DND-41 (cell line): ENCODE measurements around the gene KCNIP2.

Experiments used
- ATAC-seq: fragments of 200-7000 bp; cut with Tn5 transposase; 3 replicates; pipeline ENCODE4 v1.9.1; 2021; ENCODE audit warnings: low read depth; ENCODE audit not compliant: insufficient read depth
- DNase-seq: peaks from one replicate; pipeline ENCODE4 v3.0.0-alpha.2; 2020
- H2AFZ ChIP-seq: 2 replicates; pipeline ENCODE4 v1.6.0; 2012; ENCODE audit warnings: low read depth, low read length
- H3K27ac ChIP-seq: 2 replicates; pipeline ENCODE4 v1.5.1; 2012; ENCODE audit warnings: low read length, inconsistent platforms
- H3K27me3 ChIP-seq: fragments of 200-600 bp; sonication (generic); 2 replicates; pipeline ENCODE4 v1.6.0; 2012; ENCODE audit warnings: low read length, mild to moderate bottlenecking, inconsistent platforms; ENCODE audit not compliant: insufficient read depth, poor library complexity
- H3K36me3 ChIP-seq: 2 replicates; pipeline ENCODE4 v1.5.1; 2012; ENCODE audit warnings: low read length, inconsistent platforms; ENCODE audit not compliant: insufficient read depth
- H3K4me1 ChIP-seq: 2 replicates; pipeline ENCODE4 v1.5.1; 2012; ENCODE audit warnings: mild to moderate bottlenecking, low read length; ENCODE audit not compliant: insufficient read depth
- H3K4me2 ChIP-seq: 2 replicates; pipeline ENCODE4 v1.6.0; 2012; ENCODE audit warnings: mild to moderate bottlenecking, moderate library complexity, low read length, inconsistent platforms; ENCODE audit not compliant: insufficient read depth
- H3K4me3 ChIP-seq, 2 experiments: fragments of 200-600 bp in 1 of 2; shearing (Covaris generic) in 1 of 2; 2 replicates each; pipeline ENCODE4 v1.5.1; 2012 to 2016; ENCODE audit warnings: inconsistent platforms in 2 of 2, low read length in 2 of 2, mild to moderate bottlenecking in 2 of 2, low read depth in 1 of 2, moderate library complexity in 1 of 2
- H3K79me2 ChIP-seq: 2 replicates; pipeline ENCODE4 v1.6.0; 2012; ENCODE audit warnings: low read length, inconsistent platforms; ENCODE audit not compliant: insufficient read depth
- H3K9ac ChIP-seq: 2 replicates; pipeline ENCODE4 v1.6.0; 2012; ENCODE audit warnings: low read depth, mild to moderate bottlenecking, inconsistent platforms, low read length, moderate library complexity
- H3K9me3 ChIP-seq: 2 replicates; pipeline ENCODE4 v1.5.1; 2012; ENCODE audit warnings: low read length, moderate library complexity, mild to moderate bottlenecking, inconsistent platforms; ENCODE audit not compliant: insufficient read depth, severe bottlenecking
- H4K20me1 ChIP-seq: 2 replicates; pipeline ENCODE4 v1.6.0; 2012; ENCODE audit warnings: low read length; ENCODE audit not compliant: insufficient read depth
- EZH2 ChIP-seq: IDR thresholded peaks from 3 replicates; pipeline ENCODE4 v1.6.1; 2012; ENCODE audit warnings: borderline replicate concordance, low read depth, mild to moderate bottlenecking, moderate library complexity, low read length, inconsistent platforms; ENCODE audit not compliant: severe bottlenecking
- TF ChIP-seq, protein P1 (sequence below): IDR thresholded peaks from 2 replicates; pipeline ENCODE4 v1.5.1; 2012; ENCODE audit warnings: borderline replicate concordance, low read length, moderate library complexity, mild to moderate bottlenecking; ENCODE audit not compliant: poor library complexity, severe bottlenecking; ENCODE audit errors: extremely low read depth

The KCNIP2 gene

DNA sequence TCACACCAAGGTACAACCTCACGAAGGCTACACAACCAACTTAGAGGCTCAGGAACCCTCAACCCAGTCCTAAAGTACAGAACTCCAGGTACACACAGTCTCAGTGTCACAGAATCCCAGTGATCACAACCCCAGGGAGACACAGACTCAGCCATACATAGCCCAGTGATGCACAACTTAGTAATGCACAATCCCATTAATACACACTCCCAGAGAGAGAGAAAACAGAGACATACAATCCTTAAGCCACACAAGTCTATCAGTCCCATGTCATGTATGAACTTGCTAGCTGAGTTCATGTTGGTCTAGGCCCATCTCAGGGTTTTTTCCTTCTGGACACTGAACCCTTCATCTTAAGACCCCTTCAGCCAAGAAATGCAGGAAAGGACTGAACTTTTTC is 4.6 kb downstream of the KCNIP2 start:
- Histone ChIP-seq H3K79me2 (no peaks in the 10 kb centered on the region), H3K9ac (no peak overlapping the region), H3K27me3 (no peaks in the 10 kb centered on the region), H3K4me3 (no peak overlapping the region), H3K27ac (no peak overlapping the region), H2AFZ (no peak overlapping the region), H3K4me2 (no peak overlapping the region), H3K36me3 (no peaks in the 10 kb centered on the region), H3K9me3 (no peaks in the 10 kb centered on the region), H3K4me1 (peaks cover 36% of the 10 kb centered on the region), H4K20me1 (peaks cover 25% of the 10 kb centered on the region)
- no peak for DNase-seq
- ATAC-seq, result no peak
- TF ChIP-seq, protein P1, sequence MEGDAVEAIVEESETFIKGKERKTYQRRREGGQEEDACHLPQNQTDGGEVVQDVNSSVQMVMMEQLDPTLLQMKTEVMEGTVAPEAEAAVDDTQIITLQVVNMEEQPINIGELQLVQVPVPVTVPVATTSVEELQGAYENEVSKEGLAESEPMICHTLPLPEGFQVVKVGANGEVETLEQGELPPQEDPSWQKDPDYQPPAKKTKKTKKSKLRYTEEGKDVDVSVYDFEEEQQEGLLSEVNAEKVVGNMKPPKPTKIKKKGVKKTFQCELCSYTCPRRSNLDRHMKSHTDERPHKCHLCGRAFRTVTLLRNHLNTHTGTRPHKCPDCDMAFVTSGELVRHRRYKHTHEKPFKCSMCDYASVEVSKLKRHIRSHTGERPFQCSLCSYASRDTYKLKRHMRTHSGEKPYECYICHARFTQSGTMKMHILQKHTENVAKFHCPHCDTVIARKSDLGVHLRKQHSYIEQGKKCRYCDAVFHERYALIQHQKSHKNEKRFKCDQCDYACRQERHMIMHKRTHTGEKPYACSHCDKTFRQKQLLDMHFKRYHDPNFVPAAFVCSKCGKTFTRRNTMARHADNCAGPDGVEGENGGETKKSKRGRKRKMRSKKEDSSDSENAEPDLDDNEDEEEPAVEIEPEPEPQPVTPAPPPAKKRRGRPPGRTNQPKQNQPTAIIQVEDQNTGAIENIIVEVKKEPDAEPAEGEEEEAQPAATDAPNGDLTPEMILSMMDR, result no peak
- TF ChIP-seq EZH2, result no peak

DNA sequence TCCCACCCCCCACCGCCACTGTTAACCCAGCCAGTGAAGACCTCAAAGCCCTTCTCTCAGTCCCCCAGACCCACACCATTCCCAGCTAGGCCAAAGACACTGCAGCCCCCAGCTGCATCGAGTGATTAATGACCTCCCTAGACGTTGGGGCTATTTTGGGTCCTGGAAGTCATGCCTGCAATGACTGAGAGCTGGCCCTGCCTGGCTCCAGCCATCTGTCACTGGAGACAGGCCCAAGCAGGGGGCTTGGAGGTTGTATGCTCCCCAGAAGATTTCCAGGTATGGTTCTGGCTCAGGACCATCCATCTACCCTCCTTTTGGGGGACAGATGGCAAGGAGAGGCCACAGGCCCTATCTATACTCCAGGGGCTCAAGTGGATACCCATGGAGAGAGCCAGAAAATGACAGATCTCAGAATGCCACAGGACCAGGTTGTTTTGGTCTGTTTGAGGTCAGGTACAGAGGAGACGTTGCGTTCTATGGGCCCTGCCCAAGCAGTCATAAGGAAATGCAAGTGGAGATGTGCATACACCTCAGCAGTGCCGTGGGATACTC is 5.1 kb downstream of the KCNIP2 start:
- ATAC-seq, result no peak
- Histone ChIP-seq H3K4me2 (no peak overlapping the region), H2AFZ (no peak overlapping the region), H3K4me3 (no peak overlapping the region), H3K27ac (no peak overlapping the region), H3K36me3 (no peaks in the 10 kb centered on the region), H3K79me2 (no peaks in the 10 kb centered on the region), H3K27me3 (no peaks in the 10 kb centered on the region), H3K4me1 (peaks cover 34% of the 10 kb centered on the region), H4K20me1 (peaks cover 25% of the 10 kb centered on the region), H3K9me3 (no peaks in the 10 kb centered on the region), H3K9ac (no peak overlapping the region)
- DNase-seq, result no peak
- no peak for TF ChIP-seq EZH2
- TF ChIP-seq, protein P1, result no peak

DNA sequence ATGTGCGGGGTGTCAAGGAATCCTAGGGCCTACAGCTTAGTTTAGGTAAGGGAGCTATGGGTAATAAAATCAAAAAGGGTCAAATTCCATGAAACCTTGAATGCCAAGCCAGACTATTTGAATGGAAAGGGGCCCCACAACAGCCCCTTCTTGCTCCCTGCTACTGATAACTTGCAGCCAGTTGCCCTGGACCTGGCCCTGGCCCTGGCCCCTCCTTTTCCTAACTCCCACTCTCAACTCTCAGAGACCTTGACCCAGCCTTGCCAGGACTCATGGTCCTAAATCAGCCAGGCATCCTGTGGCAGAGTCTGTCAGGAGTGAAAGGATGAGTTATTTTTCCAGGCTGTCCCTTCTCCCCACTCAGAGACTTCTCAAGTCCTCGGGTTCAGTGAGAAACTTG is 5.9 kb downstream of the KCNIP2 start:
- TF ChIP-seq, protein P1, result no peak
- TF ChIP-seq EZH2, result no peak
- no peaks in the 10 kb centered on the region for H3K36me3 ChIP-seq
- H3K9ac ChIP-seq, result no peak overlapping the region

More for the DNA sequence above, 5.9 kb downstream of the KCNIP2 start:
- Histone ChIP-seq H3K79me2 (no peaks in the 10 kb centered on the region), H3K9me3 (no peaks in the 10 kb centered on the region), H3K27me3 (no peaks in the 10 kb centered on the region), H4K20me1 (peaks cover 19% of the 10 kb centered on the region), H2AFZ (no peak overlapping the region), H3K4me3 (no peak overlapping the region), H3K4me1 (peaks cover 28% of the 10 kb centered on the region), H3K27ac (no peak overlapping the region), H3K4me2 (no peak overlapping the region)
- ATAC-seq, result no peak
- DNase-seq, result no peak
